CD8-positive, alpha-beta memory T cell (primary cell): ENCODE data around the gene VIPR1. TPM values are rescaled to one million over a fixed set of nuclear protein-coding genes. Genes with fewer than 3 reads are reported as not detected.
"Not testable (repeated sequence)": the region's sequence is repeated elsewhere in the genome, so short reads cannot be mapped to it uniquely, and the experiment has no call there.

ENCODE experiments used
- CTCF ChIA-PET: fragments of 350-600 bp; sonication (Branson Sonifier 250); formaldehyde crosslinking; loops from one replicate; lab custom pipeline; 2021; ENCODE audit warnings: antibody characterized with exemption; lab: Charles Lee
- POLR2A ChIA-PET: fragments of 350-600 bp; sonication (Branson Sonifier 250); formaldehyde crosslinking; loops from one replicate; lab custom pipeline; 2021; ENCODE audit warnings: antibody characterized with exemption; lab: Charles Lee
- DNase-seq, 5 donors: peaks; one replicate each; pipeline versions ENCODE4 v3.0.0 to v3.0.0-alpha.2; 2020 to 2022; ENCODE audit warnings: mixed read lengths in 1 of 5
- H3K27ac ChIP-seq: one replicate; pipeline ENCODE4 v1.7.0; 2013; ENCODE audit warnings: low read depth, mild to moderate bottlenecking, low read length, moderate library complexity
- H3K27me3 ChIP-seq: 2 replicates; pipeline ENCODE4 v1.7.0; 2013; ENCODE audit warnings: low read length, mild to moderate bottlenecking; ENCODE audit not compliant: insufficient read depth, poor library complexity, severe bottlenecking
- H3K36me3 ChIP-seq: 2 replicates; pipeline ENCODE4 v1.7.0; 2013; ENCODE audit warnings: mild to moderate bottlenecking, low read length, moderate library complexity; ENCODE audit not compliant: insufficient read depth
- H3K4me1 ChIP-seq: 2 replicates; pipeline ENCODE4 v1.7.0; 2013; ENCODE audit warnings: mild to moderate bottlenecking, low read length, moderate library complexity; ENCODE audit not compliant: insufficient read depth
- H3K4me3 ChIP-seq: 2 replicates; pipeline ENCODE4 v1.7.0; 2013; ENCODE audit warnings: mild to moderate bottlenecking, low read length
- H3K9me3 ChIP-seq: 2 replicates; pipeline ENCODE4 v1.7.0; 2013; ENCODE audit warnings: mild to moderate bottlenecking, low read length
- H3K27ac Mint-ChIP-seq, 8 donors: one replicate each; pipeline ENCODE4 v1.8.0; 2020 to 2021; ENCODE audit warnings: mixed read lengths in 8 of 8, mild to moderate bottlenecking in 6 of 8, inconsistent platforms in 3 of 8, moderate library complexity in 3 of 8
- H3K27me3 Mint-ChIP-seq, 2 donors: one replicate each; pipeline ENCODE4 v1.8.0; 2020 to 2021; ENCODE audit warnings: mixed read lengths in 2 of 2, mild to moderate bottlenecking in 1 of 2, moderate library complexity in 1 of 2
- H3K36me3 Mint-ChIP-seq, 3 donors: one replicate each; pipeline ENCODE4 v1.8.0; 2020 to 2021; ENCODE audit warnings: mixed read lengths in 3 of 3, inconsistent platforms in 1 of 3, mild to moderate bottlenecking in 1 of 3
- H3K4me1 Mint-ChIP-seq, 3 donors: one replicate each; pipeline ENCODE4 v1.8.0; 2020 to 2021; ENCODE audit warnings: mixed read lengths in 3 of 3, inconsistent platforms in 1 of 3, mild to moderate bottlenecking in 1 of 3
- H3K4me3 Mint-ChIP-seq, 7 donors: one replicate each; pipeline ENCODE4 v1.8.0; 2020 to 2021; ENCODE audit warnings: mixed read lengths in 7 of 7, mild to moderate bottlenecking in 6 of 7, moderate library complexity in 4 of 7, inconsistent platforms in 2 of 7
- H3K9me3 Mint-ChIP-seq, 5 donors: one replicate each; pipeline ENCODE4 v1.8.0; 2020 to 2022; ENCODE audit warnings: mixed read lengths in 5 of 5, mild to moderate bottlenecking in 3 of 5, moderate library complexity in 2 of 5, inconsistent platforms in 1 of 5
- polyA plus RNA-seq: library from polyadenylated mRNA; unstranded; fragments of 300-500 nt; fragmentation: Illumina TruSeq; gene quantifications from one replicate; pipeline ENCODE4 v1.2.3, GENCODE V29; 2021
- total RNA-seq, 2 experiments: library from RNA; stranded (reverse); gene quantifications; one replicate each; pipeline ENCODE4 v1.2.3, GENCODE V29; 2021

VIPR1 gene
- total and polyA plus RNA-seq, 3 experiments from 2014 or later: 5.4 to 12.7 (median 5.9) TPM

DNA sequence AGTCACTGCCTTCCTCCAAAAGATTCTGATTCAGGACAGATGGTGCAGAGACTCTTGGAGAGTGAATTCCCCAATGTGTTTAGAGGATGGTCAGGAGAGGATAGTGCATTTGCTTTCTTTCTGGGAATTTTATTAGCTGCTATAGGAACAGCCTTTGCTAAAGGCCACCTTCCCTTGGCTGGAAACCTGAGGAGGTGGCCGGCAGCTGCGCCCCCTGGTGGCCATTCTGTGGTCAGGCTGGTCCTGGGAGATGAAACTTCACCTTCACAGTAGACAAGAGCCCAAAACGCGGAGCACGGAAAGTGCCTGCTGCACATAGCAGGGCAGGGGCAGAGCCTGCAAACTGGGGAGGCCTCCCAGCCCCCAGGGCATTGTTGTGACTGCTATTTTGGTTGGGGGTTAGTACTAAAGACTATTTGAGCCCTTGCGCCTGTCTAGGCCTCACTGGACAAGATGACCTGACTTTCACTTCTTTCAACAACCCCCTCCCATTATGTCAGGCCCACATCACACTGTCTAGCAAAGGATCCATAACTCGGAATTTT, 45.0 kb downstream of the VIPR1 start:
- H3K27ac Mint-ChIP-seq: peak overlapping the region in 2 of 8 donors; percentile 8 to 65
- H3K4me1 Mint-ChIP-seq: peaks cover 4 to 20% (median 8%) of the 10 kb centered on the region in 3 donors
- no peaks in the 10 kb centered on the region for H3K9me3 Mint-ChIP-seq
- POLR2A ChIA-PET: no interaction called here
- H3K36me3 ChIP-seq: no peaks in the 10 kb centered on the region
- no peak overlapping the region for H3K27ac ChIP-seq
- H3K9me3 ChIP-seq: no peaks in the 10 kb centered on the region
- H3K27me3 ChIP-seq: no peaks in the 10 kb centered on the region
- DNase-seq: peak; percentile 46 to 74 (median 51)
- no peak overlapping the region for H3K4me3 Mint-ChIP-seq
- no peak overlapping the region for H3K4me3 ChIP-seq
- H3K36me3 Mint-ChIP-seq: peaks cover 0 to 44% (median 5%) of the 10 kb centered on the region in 3 donors
- CTCF ChIA-PET: interaction anchor here (1.1 to 18.6 kb wide), 13 partner anchors 9 to 300 kb away, joined by 3 to 178 read pairs (median 5); partner anchors contain the start of gene VIPR1
- H3K27me3 Mint-ChIP-seq: peaks cover 0 to 1% of the 10 kb centered on the region in 2 donors
- H3K4me1 ChIP-seq: no peaks in the 10 kb centered on the region

DNA sequence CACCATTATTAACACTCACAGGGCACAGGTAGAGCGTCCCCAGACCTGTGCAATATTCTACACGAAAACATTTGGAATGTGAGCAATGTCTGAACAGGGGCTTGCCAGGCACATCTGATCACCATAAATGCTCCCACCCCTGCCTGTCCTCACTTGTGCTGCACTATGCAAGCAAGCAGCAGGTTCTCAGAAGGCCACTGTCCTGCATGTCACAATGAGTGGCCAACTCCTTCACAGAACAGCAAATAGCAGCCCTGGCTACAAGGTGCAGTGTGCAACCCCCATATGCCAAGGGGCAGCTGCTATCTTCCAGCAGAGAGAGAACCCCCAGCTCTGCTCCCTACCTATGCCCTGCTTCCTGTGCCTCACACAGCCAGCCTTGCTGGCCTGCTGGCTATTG, 46.7 kb downstream of the VIPR1 start:
- CTCF ChIA-PET: interaction anchor here (1.3 to 18.6 kb wide), 6 partner anchors 9 to 289 kb away, joined by 3 to 178 read pairs (median 13); partner anchors contain the start of genes SS18L2 and VIPR1
- Mint-ChIP-seq H3K4me3 (no peak overlapping the region), H3K36me3 (peaks cover 10 to 59% (median 14%) of the 10 kb centered on the region in 3 donors), H3K4me1 (peaks cover 8 to 34% (median 21%) of the 10 kb centered on the region in 3 donors), H3K27me3 (peaks cover 0 to 1% of the 10 kb centered on the region in 2 donors), H3K9me3 (no peaks in the 10 kb centered on the region), H3K27ac (peak overlapping the region in 2 of 8 donors; percentile 36 to 87)
- Histone ChIP-seq H3K4me3 (no peak overlapping the region), H3K27ac (no peak overlapping the region), H3K36me3 (peaks cover 12% of the 10 kb centered on the region), H3K9me3 (no peaks in the 10 kb centered on the region), H3K4me1 (no peaks in the 10 kb centered on the region), H3K27me3 (no peaks in the 10 kb centered on the region)
- DNase-seq: no peak
- POLR2A ChIA-PET: no interaction called here

- peaks cover 2% of the 10 kb centered on the region for H3K4me1 ChIP-seq
- H3K27me3 ChIP-seq: no peaks in the 10 kb centered on the region
- Mint-ChIP-seq H3K27me3 (peaks cover 0 to 1% of the 10 kb centered on the region in 2 donors), H3K9me3 (no peaks in the 10 kb centered on the region), H3K4me3 (no peak overlapping the region), H3K27ac (no peak overlapping the region), H3K4me1 (peaks cover 10 to 42% (median 29%) of the 10 kb centered on the region in 3 donors), H3K36me3 (peaks cover 10 to 63% (median 14%) of the 10 kb centered on the region in 3 donors)
- DNase-seq: no peak
- ChIA-PET POLR2A (no interaction called here), CTCF (interaction anchor here (1.3 to 18.6 kb wide), 5 partner anchors 9 to 48 kb away, joined by 4 to 178 read pairs (median 10); partner anchors contain the start of genes SS18L2 and VIPR1)
- H3K27ac ChIP-seq: no peak overlapping the region
- H3K4me3 ChIP-seq: no peak overlapping the region
- peaks cover 13% of the 10 kb centered on the region for H3K36me3 ChIP-seq
- H3K9me3 ChIP-seq: no peaks in the 10 kb centered on the region
These were observed 47.8 kb downstream of the VIPR1 start for GRCh38 chr3:42550250-42550649.

DNA sequence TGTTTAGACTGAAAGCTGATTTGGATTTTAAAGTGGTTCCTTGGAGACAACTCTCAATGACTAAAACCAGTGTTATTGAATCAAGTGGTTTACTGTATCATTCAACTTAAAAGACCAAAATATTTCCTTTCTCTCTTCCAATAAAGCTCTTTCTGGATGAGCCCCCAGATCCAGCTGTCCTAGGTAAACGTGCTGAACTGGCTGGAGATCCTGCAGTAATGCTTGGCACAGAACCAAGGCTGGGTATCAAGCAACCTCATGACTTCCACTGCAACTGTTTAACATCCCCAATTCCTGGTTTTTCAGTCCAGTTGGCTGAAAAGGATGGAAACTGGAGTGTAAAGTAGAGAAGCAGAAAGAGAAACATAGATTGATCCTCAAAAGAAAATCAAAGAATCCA, 50.4 kb downstream of the VIPR1 start:
- peaks cover 15 to 75% (median 17%) of the 10 kb centered on the region in 3 donors for H3K36me3 Mint-ChIP-seq
- Histone ChIP-seq H3K4me3 (no peak overlapping the region), H3K4me1 (peaks cover 22% of the 10 kb centered on the region), H3K9me3 (no peaks in the 10 kb centered on the region), H3K27me3 (no peaks in the 10 kb centered on the region), H3K36me3 (peaks cover 18% of the 10 kb centered on the region), H3K27ac (no peak overlapping the region)
- DNase-seq: no peak
- no peaks in the 10 kb centered on the region for H3K9me3 Mint-ChIP-seq
- H3K4me1 Mint-ChIP-seq: peaks cover 32 to 59% (median 47%) of the 10 kb centered on the region in 3 donors
- H3K27me3 Mint-ChIP-seq: peaks cover 0 to 1% of the 10 kb centered on the region in 2 donors
- peak overlapping the region in 7 of 8 donors; percentile 17 to 79 (median 67) for H3K27ac Mint-ChIP-seq
- ChIA-PET POLR2A (no interaction called here), CTCF (interaction anchor here (0.9 to 8.5 kb wide), 10 partner anchors 8 to 361 kb away, joined by 3 to 53 read pairs (median 4); partner anchors contain the start of genes NKTR and VIPR1)
- H3K4me3 Mint-ChIP-seq: peak overlapping the region in 1 of 7 donors; percentile 32

DNA sequence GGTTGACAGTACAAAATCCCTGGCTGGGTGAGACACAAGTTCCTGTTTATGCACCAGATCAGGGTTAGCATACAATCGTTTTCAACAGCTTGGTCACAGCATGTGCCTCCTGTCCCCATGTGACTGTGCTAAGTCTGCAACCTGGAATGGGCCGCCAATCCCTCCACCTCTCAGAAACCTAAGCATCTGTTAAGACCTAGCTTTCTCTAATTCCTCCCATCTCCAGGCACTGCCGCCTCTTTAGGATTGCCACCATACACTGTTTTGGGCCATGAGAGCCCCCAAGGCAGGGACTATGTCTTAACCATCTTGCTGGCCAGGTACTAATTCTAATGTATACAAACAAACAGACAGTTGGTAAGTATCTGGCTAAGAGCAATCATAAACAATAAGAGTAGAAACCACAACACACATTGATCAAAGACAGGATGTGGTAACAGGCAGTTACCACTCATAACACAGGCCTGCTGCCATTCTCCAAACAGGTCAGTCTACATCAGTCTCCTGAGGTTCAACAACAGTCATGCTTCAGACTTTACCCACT, 53.7 kb downstream of the VIPR1 start:
- peaks cover 28% of the 10 kb centered on the region for H3K36me3 ChIP-seq
- ChIA-PET POLR2A (interaction anchor here (0.6 to 1.0 kb wide), 2 partner anchors 44 to 54 kb away, joined by 4 to 5 read pairs; partner anchors contain the start of genes NKTR and VIPR1), CTCF (interaction anchor here (0.9 to 8.5 kb wide), 5 partner anchors 8 to 55 kb away, joined by 3 to 53 read pairs (median 11); partner anchors contain the start of gene VIPR1)
- Mint-ChIP-seq H3K4me3 (peak overlapping the region; percentile 19 to 82 (median 69)), H3K36me3 (peaks cover 15 to 69% (median 19%) of the 10 kb centered on the region in 3 donors), H3K4me1 (peaks cover 34 to 50% (median 50%) of the 10 kb centered on the region in 3 donors), H3K27me3 (no peaks in the 10 kb centered on the region), H3K9me3 (no peaks in the 10 kb centered on the region), H3K27ac (peak overlapping the region; percentile 86 to 98 (median 95))
- peak overlapping the region; percentile 21 for H3K27ac ChIP-seq
- no peaks in the 10 kb centered on the region for H3K9me3 ChIP-seq
- peak; percentile 9 to 77 (median 62) for DNase-seq
- no peaks in the 10 kb centered on the region for H3K27me3 ChIP-seq
- peaks cover 22% of the 10 kb centered on the region for H3K4me1 ChIP-seq
- H3K4me3 ChIP-seq: peak overlapping the region; percentile 8

- H3K27ac Mint-ChIP-seq: peak overlapping the region; percentile 86 to 98 (median 95)
- H3K27ac ChIP-seq, H3K9me3 ChIP-seq, DNase-seq, H3K27me3 ChIP-seq, H3K27me3 Mint-ChIP-seq, H3K9me3 Mint-ChIP-seq, POLR2A ChIA-PET, H3K4me3 ChIP-seq: not testable (repeated sequence)
- peak overlapping the region in 5 of 7 donors; percentile 65 to 82 (median 75) for H3K4me3 Mint-ChIP-seq
- Histone ChIP-seq H3K4me1 (peaks cover 22% of the 10 kb centered on the region), H3K36me3 (peaks cover 28% of the 10 kb centered on the region)
- H3K36me3 Mint-ChIP-seq: peaks cover 15 to 72% (median 20%) of the 10 kb centered on the region in 3 donors
- CTCF ChIA-PET: interaction anchor here (0.8 to 8.5 kb wide), 6 partner anchors 9 to 55 kb away, joined by 3 to 53 read pairs (median 8); partner anchors contain the start of genes SS18L2 and VIPR1
- peaks cover 34 to 50% (median 50%) of the 10 kb centered on the region in 3 donors for H3K4me1 Mint-ChIP-seq
These were observed 54.4 kb downstream of the VIPR1 start for GRCh38 chr3:42556817-42557216.

GRCh38 chr3:42557854-42558253, 55.4 kb downstream of the VIPR1 start:
- H3K27ac ChIP-seq: no peak overlapping the region
- ChIA-PET CTCF (interaction anchor here (0.8 to 8.5 kb wide), 8 partner anchors 10 to 56 kb away, joined by 3 to 53 read pairs (median 4); partner anchors contain the start of genes SS18L2 and VIPR1), POLR2A (no interaction called here)
- H3K27me3 ChIP-seq: no peaks in the 10 kb centered on the region
- no peak overlapping the region for H3K4me3 ChIP-seq
- H3K36me3 ChIP-seq: peaks cover 33% of the 10 kb centered on the region
- Mint-ChIP-seq H3K36me3 (peaks cover 13 to 74% (median 24%) of the 10 kb centered on the region in 3 donors), H3K4me1 (peaks cover 34 to 51% (median 48%) of the 10 kb centered on the region in 3 donors), H3K27me3 (no peaks in the 10 kb centered on the region), H3K4me3 (no peak overlapping the region), H3K9me3 (no peaks in the 10 kb centered on the region), H3K27ac (peak overlapping the region in 7 of 8 donors; percentile 16 to 75 (median 58))
- peak in 3 of 5 donors; percentile 38 to 61 (median 46) for DNase-seq
- peaks cover 22% of the 10 kb centered on the region for H3K4me1 ChIP-seq
- H3K9me3 ChIP-seq: no peaks in the 10 kb centered on the region
